PC-9 (cell line): ENCODE results near the gene EVL. TPM values are rescaled to one million over a fixed set of nuclear protein-coding genes. Genes with fewer than 3 reads are reported as not detected.

ENCODE experiments used
- BruUV-seq: library from RNA; stranded (reverse); fragments of 400-500 nt; replicated peaks from 2 replicates; lab custom pipeline; 2021; lab: Mats Ljungman, UMichigan
- CTCF ChIA-PET: fragments of 300-600 bp; sonication (Branson Sonifier 250); formaldehyde crosslinking; loops from one replicate; lab custom pipeline; 2022; ENCODE audit warnings: antibody characterized with exemption; lab: Charles Lee
- POLR2A ChIA-PET: fragments of 300-600 bp; sonication (Branson Sonifier 250); formaldehyde crosslinking; loops from one replicate; lab custom pipeline; 2022; ENCODE audit warnings: antibody characterized with exemption; ENCODE audit not compliant: unreplicated experiment; lab: Charles Lee
- DNase-seq, 2 experiments: peaks; one replicate each; pipeline versions ENCODE4 v3.0.0 to v3.0.0-alpha.2; 2015 to 2022; ENCODE audit warnings: mixed read lengths in 1 of 2
- H2AFZ ChIP-seq: fragments of 200-600 bp; sonication (generic); 2 replicates; pipeline ENCODE4 v1.8.1; 2017; ENCODE audit warnings: antibody characterized with exemption
- H3F3A ChIP-seq: fragments of 200-600 bp; sonication (generic); 2 replicates; pipeline ENCODE4 v1.8.1; 2017; ENCODE audit warnings: antibody characterized with exemption, mild to moderate bottlenecking, low read depth; ENCODE audit not compliant: insufficient read depth
- H3K27ac ChIP-seq: fragments of 200-600 bp; sonication (generic); 2 replicates; pipeline ENCODE4 v1.6.1; 2016; ENCODE audit warnings: mixed run types
- H3K27me3 ChIP-seq: fragments of 200-600 bp; sonication (generic); 2 replicates; pipeline ENCODE4 v1.6.1; 2016; ENCODE audit warnings: low read depth, mixed run types; ENCODE audit not compliant: insufficient read depth
- H3K36me3 ChIP-seq: fragments of 200-600 bp; sonication (generic); 2 replicates; pipeline ENCODE4 v1.6.1; 2016; ENCODE audit warnings: low read depth, mixed run types
- H3K4me1 ChIP-seq: fragments of 200-600 bp; sonication (generic); replicated peaks from 2 replicates; pipeline ENCODE4 v1.6.1; 2016; ENCODE audit warnings: mixed run types; ENCODE audit not compliant: insufficient read depth
- H3K4me2 ChIP-seq: fragments of 200-600 bp; sonication (generic); 2 replicates; pipeline ENCODE4 v1.6.1; 2017; ENCODE audit warnings: mixed run types
- H3K4me3 ChIP-seq: fragments of 200-600 bp; sonication (generic); 2 replicates; pipeline ENCODE4 v1.6.1; 2016; ENCODE audit warnings: mixed run types
- H3K79me2 ChIP-seq: fragments of 200-600 bp; sonication (generic); 2 replicates; pipeline ENCODE4 v1.6.1; 2017; ENCODE audit warnings: low read depth, mixed run types
- H3K9me2 ChIP-seq: fragments of 200-600 bp; sonication (generic); 2 replicates; pipeline ENCODE4 v1.8.1; 2017; ENCODE audit warnings: mild to moderate bottlenecking; ENCODE audit not compliant: insufficient read depth
- H3K9me3 ChIP-seq: fragments of 200-600 bp; sonication (generic); 2 replicates; pipeline ENCODE4 v1.8.1; 2016; ENCODE audit warnings: low read depth; ENCODE audit not compliant: insufficient read depth
- H4K20me1 ChIP-seq: fragments of 200-600 bp; sonication (generic); 2 replicates; pipeline ENCODE4 v1.8.1; 2017; ENCODE audit not compliant: insufficient read depth
- CTCF ChIP-seq: fragments of 200-600 bp; sonication (generic); conservative IDR thresholded peaks from 2 replicates; pipeline ENCODE4 v1.6.1; 2017; ENCODE audit warnings: mixed run types, antibody characterized with exemption, mild to moderate bottlenecking, moderate library complexity
- EZH2 ChIP-seq: fragments of 200-600 bp; sonication (generic); IDR thresholded peaks from 2 replicates; pipeline ENCODE4 v1.8.0; 2017; ENCODE audit warnings: antibody characterized with exemption, low read depth
- intact Hi-C: fragments of 100-400 bp; cut with micrococcal nuclease; formaldehyde crosslinking; loops from one replicate; pipeline ENCODE4 v1.10.0; 2022; ENCODE audit not compliant: unreplicated experiment
- total RNA-seq: library from RNA; stranded (reverse); gene quantifications from 2 replicates; pipeline ENCODE4 v1.2.3, GENCODE V29; 2021

Gene EVL
- total RNA-seq, 1 experiment from 2014 or later: 5.9 TPM

DNA sequence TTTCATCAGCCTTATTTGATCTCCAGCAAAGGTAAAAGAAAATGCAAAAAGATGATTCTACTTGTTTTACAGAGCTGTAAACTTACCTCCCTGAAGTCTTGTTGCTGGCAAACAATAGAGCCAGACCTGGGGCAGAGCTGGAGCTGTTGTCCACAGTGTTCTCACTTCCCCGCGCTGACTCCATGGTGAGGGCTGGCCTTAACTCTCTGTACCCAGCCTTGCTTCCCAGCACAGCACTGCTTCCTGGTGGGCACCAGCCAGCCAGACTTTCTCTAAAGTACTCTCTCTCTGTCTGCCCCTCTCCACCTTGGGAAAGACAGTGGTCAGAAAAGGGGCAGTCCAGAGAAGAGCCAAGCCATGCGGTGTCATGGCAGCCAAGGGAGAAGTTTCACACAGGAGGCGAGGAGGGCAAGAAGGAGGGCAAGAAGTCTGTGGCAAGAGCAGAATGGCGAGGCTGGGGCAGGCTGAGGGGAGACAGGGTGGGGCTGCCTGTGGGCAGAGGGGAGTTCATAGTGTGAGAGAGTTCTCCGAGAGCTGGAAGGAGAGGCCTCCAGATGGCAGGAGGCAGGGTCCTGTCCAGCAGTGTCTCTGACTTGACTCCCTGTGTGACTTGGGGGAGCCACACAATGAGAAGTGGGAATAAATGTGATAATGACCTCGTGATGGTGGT, 9.3 kb downstream of the EVL start:
- peaks cover 2% of the 10 kb centered on the region; the same call in 1 of the 2 replicates for H3F3A ChIP-seq
- BruUV-seq: no TSS peak
- no peaks in the 10 kb centered on the region for H3K79me2 ChIP-seq
- no peaks in the 10 kb centered on the region for H3K36me3 ChIP-seq
- peaks cover 12% of the 10 kb centered on the region for H3K4me1 ChIP-seq
- DNase-seq: no peak
- no peak overlapping the region for H3K27ac ChIP-seq
- H3K9me2 ChIP-seq: no peaks in the 10 kb centered on the region
- no peaks in the 10 kb centered on the region for H4K20me1 ChIP-seq
- H3K4me2 ChIP-seq: no peak overlapping the region
- no peaks in the 10 kb centered on the region for H3K27me3 ChIP-seq
- ChIA-PET POLR2A (no interaction called here), CTCF (no interaction called here)
- TF ChIP-seq EZH2 (no peak), CTCF (no peak)
- H3K9me3 ChIP-seq: no peaks in the 10 kb centered on the region
- H3K4me3 ChIP-seq: no peak overlapping the region
- H2AFZ ChIP-seq: no peak overlapping the region
- intact Hi-C loops: loop anchor here (5.0 to 10.0 kb wide), 2 partner anchors 33 to 300 kb away; partner anchors contain the start of gene WDR25

DNA sequence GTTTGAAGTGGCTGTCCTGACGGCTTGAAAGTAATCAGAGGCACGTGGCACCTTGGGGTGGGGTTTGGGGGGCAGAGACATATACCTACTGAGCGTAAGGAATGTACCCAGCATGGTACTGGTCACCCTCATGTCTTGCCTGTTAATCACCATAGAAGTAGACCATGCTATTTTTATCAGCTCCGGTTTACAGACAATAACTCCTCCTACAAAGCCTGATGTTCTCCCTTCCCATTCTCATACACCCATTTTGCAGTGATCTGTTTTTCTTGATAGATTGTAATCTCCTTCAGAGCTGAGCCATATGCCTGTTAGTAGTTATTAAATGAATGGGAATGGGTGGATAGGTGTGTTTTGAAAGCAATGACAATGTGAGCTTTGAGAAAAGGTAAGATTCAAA, 10.5 kb downstream of the EVL start:
- Histone ChIP-seq H3K27ac (no peak overlapping the region), H3F3A (no peaks in the 10 kb centered on the region), H3K27me3 (no peaks in the 10 kb centered on the region), H4K20me1 (no peaks in the 10 kb centered on the region), H3K9me3 (no peaks in the 10 kb centered on the region), H3K79me2 (no peaks in the 10 kb centered on the region), H3K9me2 (no peaks in the 10 kb centered on the region), H3K4me3 (no peak overlapping the region), H3K36me3 (no peaks in the 10 kb centered on the region), H3K4me1 (peaks cover 10% of the 10 kb centered on the region), H2AFZ (no peak overlapping the region), H3K4me2 (no peak overlapping the region)
- intact Hi-C loops: loop anchor here (10.0 kb wide), 1 partner anchor 299 kb away; the partner anchor contains the start of gene WDR25
- ChIA-PET CTCF (interaction anchor here (0.6 kb wide), 1 partner anchor 97 kb away, joined by 3 read pairs; no protein-coding TSS in a partner anchor), POLR2A (no interaction called here)
- no TSS peak for BruUV-seq
- TF ChIP-seq CTCF (no peak), EZH2 (no peak)
- no peak for DNase-seq

GRCh38 chr14:100076133-100076532, 10.9 kb downstream of the EVL start:
- intact Hi-C loops: loop anchor here (10.0 kb wide), 1 partner anchor 299 kb away; the partner anchor contains the start of gene WDR25
- Histone ChIP-seq H3K27me3 (no peaks in the 10 kb centered on the region), H3K79me2 (no peaks in the 10 kb centered on the region), H3F3A (no peaks in the 10 kb centered on the region), H3K27ac (no peak overlapping the region), H3K9me2 (no peaks in the 10 kb centered on the region), H4K20me1 (no peaks in the 10 kb centered on the region), H3K36me3 (no peaks in the 10 kb centered on the region), H3K9me3 (no peaks in the 10 kb centered on the region), H2AFZ (no peak overlapping the region), H3K4me3 (no peak overlapping the region), H3K4me2 (no peak overlapping the region), H3K4me1 (peaks cover 10% of the 10 kb centered on the region)
- CTCF ChIA-PET: interaction anchor here (0.6 kb wide), 1 partner anchor 96 kb away, joined by 3 read pairs; no protein-coding TSS in a partner anchor
- no TSS peak for BruUV-seq
- POLR2A ChIA-PET: no interaction called here
- no peak for DNase-seq
- TF ChIP-seq EZH2 (no peak), CTCF (0 out of 2 replicates have a peak, but pooled peaks have one; percentile 33)
